ENCODE results near the gene GAB3. TPM values are rescaled to one million over a fixed set of nuclear protein-coding genes. Genes with fewer than 3 reads are reported as not detected.

GAB3 gene
- total and polyA plus RNA-seq, 2 donors (not counting 3 experiments of a cell fraction or from before 2014, with no cell fraction given), result 6.0 to 6.2 TPM

- ChIA-PET POLR2A (no interaction called here), CTCF (no interaction called here)
- intact Hi-C loops (cut with micrococcal nuclease) (no loop called here), dilution Hi-C loops (cut with MboI; ENCODE audit: extremely low pct_ligation_motif_present, low sequenced_read_pairs) (no loop called here)
- no TSS peak for BruUV-seq (replicated peaks)
- no peaks in the 10 kb centered on the region for H3K9me3 ChIP-seq (replicated peaks; ENCODE audit: control insufficient read depth, insufficient read depth, low read length)
- DNase-seq (ENCODE audit: low read depth, low spot score) (no peak), FAIRE-seq (peak; percentile 31)
- no peak overlapping the region for H3K9ac ChIP-seq (replicated peaks; ENCODE audit: extremely low read depth, insufficient read depth, low read length)
- no peaks in the 10 kb centered on the region for H3K4me1 ChIP-seq (ENCODE audit: control insufficient read depth, extremely low read depth, insufficient read depth, low read length)
- H2AFZ ChIP-seq (ENCODE audit: low read depth, low read length), result no peak overlapping the region
- peaks cover 0 to 1% of the 10 kb centered on the region in 2 experiments for H3K27me3 ChIP-seq (ENCODE audit: control insufficient read depth in 2 of 2, insufficient read depth in 2 of 2, low read length in 2 of 2)
- H3K4me3 ChIP-seq (replicated peaks in 1 of 3; ENCODE audit: insufficient read depth in 1 of 3, low read depth in 1 of 3, low read length in 3 of 3), result no peak overlapping the region
- no peak overlapping the region for H3K27ac ChIP-seq (ENCODE audit: insufficient read depth, low read depth, low read length)
- H4K20me1 ChIP-seq (replicated peaks; ENCODE audit: control insufficient read depth, extremely low read depth, insufficient read depth, low read length), result no peaks in the 10 kb centered on the region
- TF ChIP-seq CTCF (IDR thresholded peaks at IDR 0.05; ENCODE audit: extremely low read depth in 1 of 2, insufficient read depth in 1 of 2, low read depth in 1 of 2, low read length in 2 of 2) (no peak), POLR2A (IDR thresholded peaks at IDR 0.05; ENCODE audit: low read depth, low read length) (no peak), MYC (IDR thresholded peaks at IDR 0.05; ENCODE audit: low read depth, low read length) (no peak), FOS (IDR thresholded peaks at IDR 0.05; ENCODE audit: borderline replicate concordance, insufficient read depth, low read length) (no peak), EZH2 (IDR thresholded peaks at IDR 0.05; ENCODE audit: borderline replicate concordance, low read depth, low read length, severe bottlenecking) (no peak), GATA2 (IDR thresholded peaks at IDR 0.05; ENCODE audit: insufficient read depth, insufficient read length, low read depth, low read length) (no peak), MAX (IDR thresholded peaks at IDR 0.05; ENCODE audit: insufficient read depth, insufficient read length) (no peak), JUN (IDR thresholded peaks at IDR 0.05; ENCODE audit: borderline replicate concordance, insufficient read depth, insufficient read length, low read depth) (no peak), POLR2AphosphoS5 (IDR thresholded peaks at IDR 0.05; ENCODE audit: insufficient read depth, low read depth, low read length) (no peak)
- no peak overlapping the region for H3K4me2 ChIP-seq (ENCODE audit: insufficient read depth, low read length)
- H3K36me3 ChIP-seq (ENCODE audit: control insufficient read depth in 2 of 2, extremely low read depth in 1 of 2, insufficient read depth in 2 of 2, low read length in 2 of 2), result no peaks in the 10 kb centered on the region
- H3K79me2 ChIP-seq (ENCODE audit: control insufficient read depth, insufficient read depth, low read length), result no peaks in the 10 kb centered on the region
- no peaks in the 10 kb centered on the region for H3K9me1 ChIP-seq (replicated peaks; ENCODE audit: control insufficient read depth, extremely low read depth, insufficient read depth, low read length)
Measured at GRCh38 chrX:154661170-154661569, 89.7 kb downstream of the GAB3 start.
